ENCODE data around the gene THSD7B.

DNA sequence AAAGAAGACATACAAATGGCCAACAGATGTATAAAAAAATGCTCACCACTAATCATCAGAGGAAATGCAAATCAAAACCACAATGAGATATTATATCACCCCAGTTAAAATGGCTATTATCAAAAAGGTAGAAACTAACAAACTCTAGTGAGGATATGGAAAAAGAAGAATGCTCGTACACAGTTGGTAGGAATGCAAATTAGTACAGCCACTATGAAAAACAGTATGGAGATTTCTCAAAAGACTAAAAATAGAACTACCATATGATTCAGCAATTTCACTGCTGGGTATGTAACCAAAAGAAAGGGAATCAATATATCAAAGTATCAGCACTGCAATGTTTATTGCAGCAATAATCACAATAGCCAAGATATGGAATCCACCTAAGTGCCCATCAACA lies 679.6 kb downstream of the THSD7B start:
- TF ChIP-seq, protein P1, sequence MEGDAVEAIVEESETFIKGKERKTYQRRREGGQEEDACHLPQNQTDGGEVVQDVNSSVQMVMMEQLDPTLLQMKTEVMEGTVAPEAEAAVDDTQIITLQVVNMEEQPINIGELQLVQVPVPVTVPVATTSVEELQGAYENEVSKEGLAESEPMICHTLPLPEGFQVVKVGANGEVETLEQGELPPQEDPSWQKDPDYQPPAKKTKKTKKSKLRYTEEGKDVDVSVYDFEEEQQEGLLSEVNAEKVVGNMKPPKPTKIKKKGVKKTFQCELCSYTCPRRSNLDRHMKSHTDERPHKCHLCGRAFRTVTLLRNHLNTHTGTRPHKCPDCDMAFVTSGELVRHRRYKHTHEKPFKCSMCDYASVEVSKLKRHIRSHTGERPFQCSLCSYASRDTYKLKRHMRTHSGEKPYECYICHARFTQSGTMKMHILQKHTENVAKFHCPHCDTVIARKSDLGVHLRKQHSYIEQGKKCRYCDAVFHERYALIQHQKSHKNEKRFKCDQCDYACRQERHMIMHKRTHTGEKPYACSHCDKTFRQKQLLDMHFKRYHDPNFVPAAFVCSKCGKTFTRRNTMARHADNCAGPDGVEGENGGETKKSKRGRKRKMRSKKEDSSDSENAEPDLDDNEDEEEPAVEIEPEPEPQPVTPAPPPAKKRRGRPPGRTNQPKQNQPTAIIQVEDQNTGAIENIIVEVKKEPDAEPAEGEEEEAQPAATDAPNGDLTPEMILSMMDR (IDR thresholded peaks at IDR 0.05): no peak
- TF ChIP-seq EZH2phosphoT487 (IDR thresholded peaks at IDR 0.05) (no peak), EZH2 (IDR thresholded peaks at IDR 0.05) (no peak)

All from neural progenitor cell (in vitro differentiated cells).